Upper lobe of right lung (tissue), 1 donor: ENCODE data around the gene CHD6. TPM values are rescaled to one million over a fixed set of nuclear protein-coding genes. Genes with fewer than 3 reads are reported as not detected.

Experiments
- ATAC-seq: fragments of 200-7000 bp; cut with Tn5 transposase; one replicate; pipeline ENCODE4 v1.9.1; 2020; ENCODE audit warnings: mild to moderate bottlenecking, moderate library complexity
- DNase-seq: peaks from one replicate; pipeline ENCODE4 v3.0.0-alpha.2; 2020
- H3K27ac ChIP-seq: fragments of 200-600 bp; one replicate; pipeline ENCODE4 v1.8.0; 2022
- H3K27me3 ChIP-seq: fragments of 200-600 bp; one replicate; pipeline ENCODE4 v1.8.0; 2022; ENCODE audit warnings: mild to moderate bottlenecking
- H3K36me3 ChIP-seq: fragments of 200-600 bp; one replicate; pipeline ENCODE4 v1.8.0; 2022
- H3K4me1 ChIP-seq: fragments of 200-600 bp; one replicate; pipeline ENCODE4 v1.8.0; 2022
- H3K4me3 ChIP-seq: fragments of 200-600 bp; one replicate; pipeline ENCODE4 v1.8.0; 2022; ENCODE audit warnings: mild to moderate bottlenecking
- H3K9me3 ChIP-seq: fragments of 200-600 bp; one replicate; pipeline ENCODE4 v1.8.0; 2022
- CTCF ChIP-seq: fragments of 200-600 bp; IDR thresholded peaks from one replicate; pipeline ENCODE4 v1.8.0; 2022; ENCODE audit warnings: antibody characterized with exemption
- intact Hi-C: fragments of 100-400 bp; cut with DNase I; formaldehyde crosslinking; loops from one replicate; pipeline ENCODE4 v1.11.0; 2022
- total RNA-seq: library from RNA; stranded (reverse); fragmentation: NEBNext Ultra II Directional; extraction: Animal tissue kit (Norgen Biotek cat#: 25700); gene quantifications from one replicate; pipeline ENCODE4 v1.2.1, GENCODE V29; 2021
- donor health status: DM: no; HTN: yes; CAD: no; lungs with severe emphysema.

Gene CHD6
- total RNA-seq, 1 donor from 2014 or later: 42.3 TPM

GRCh38 chr20:41462372-41463161 lies 155.6 kb downstream of the CHD6 start:
- intact Hi-C loops: no loop called here

GRCh38 chr20:41458761-41459160 lies 159.4 kb downstream of the CHD6 start:
- Histone ChIP-seq H3K4me3 (no peak overlapping the region), H3K27ac (no peak overlapping the region), H3K9me3 (no peaks in the 10 kb centered on the region), H3K27me3 (no peaks in the 10 kb centered on the region), H3K4me1 (no peaks in the 10 kb centered on the region), H3K36me3 (peaks cover 43% of the 10 kb centered on the region)
- DNase-seq: no peak
- intact Hi-C loops: no loop called here
- no peak for TF ChIP-seq CTCF
- ATAC-seq: no peak

More at GRCh38 chr20:41462372-41463161, 155.6 kb downstream of the CHD6 start:
- ATAC-seq: no peak
- no peaks in the 10 kb centered on the region for H3K27me3 ChIP-seq
- no peaks in the 10 kb centered on the region for H3K4me1 ChIP-seq
- TF ChIP-seq CTCF: no peak
- H3K27ac ChIP-seq: no peak overlapping the region
- H3K36me3 ChIP-seq: peaks cover 18% of the 10 kb centered on the region
- H3K9me3 ChIP-seq: no peaks in the 10 kb centered on the region
- DNase-seq: no peak
- H3K4me3 ChIP-seq: no peak overlapping the region

- Histone ChIP-seq H3K4me3 (no peak overlapping the region), H3K27me3 (no peaks in the 10 kb centered on the region), H3K36me3 (peaks cover 57% of the 10 kb centered on the region), H3K4me1 (no peaks in the 10 kb centered on the region), H3K27ac (no peak overlapping the region), H3K9me3 (no peaks in the 10 kb centered on the region)
- ATAC-seq (no peak), DNase-seq (no peak)
- no peak for TF ChIP-seq CTCF
- intact Hi-C loops: no loop called here
Measured at GRCh38 chr20:41457173-41457857, 160.9 kb downstream of the CHD6 start.

GRCh38 chr20:41456351-41456750 lies 161.8 kb downstream of the CHD6 start:
- Histone ChIP-seq H3K4me1 (no peaks in the 10 kb centered on the region), H3K36me3 (peaks cover 62% of the 10 kb centered on the region), H3K27me3 (no peaks in the 10 kb centered on the region), H3K27ac (no peak overlapping the region), H3K4me3 (no peak overlapping the region), H3K9me3 (no peaks in the 10 kb centered on the region)
- ATAC-seq (no peak), DNase-seq (no peak)
- intact Hi-C loops: no loop called here
- TF ChIP-seq CTCF: no peak

GRCh38 chr20:41454250-41454649 lies 163.9 kb downstream of the CHD6 start:
- Histone ChIP-seq H3K4me1 (no peaks in the 10 kb centered on the region), H3K4me3 (no peak overlapping the region), H3K27ac (peak overlapping the region; percentile 17), H3K9me3 (no peaks in the 10 kb centered on the region), H3K27me3 (no peaks in the 10 kb centered on the region), H3K36me3 (peaks cover 79% of the 10 kb centered on the region)
- TF ChIP-seq CTCF: no peak
- intact Hi-C loops: no loop called here
- no peak for DNase-seq
- no peak for ATAC-seq
